Caco-2 (cell line): ENCODE measurements around the gene PRRT3. TPM values are rescaled to one million over a fixed set of nuclear protein-coding genes. Genes with fewer than 3 reads are reported as not detected.

Source experiments
- BruUV-seq: library from RNA; stranded (reverse); fragments of 400-500 nt; replicated peaks from 2 replicates; lab custom pipeline; 2021; lab: Mats Ljungman, UMichigan
- CTCF ChIA-PET: fragments of 300-600 bp; sonication (Branson Sonifier 250); formaldehyde crosslinking; loops from one replicate; lab custom pipeline; 2022; ENCODE audit warnings: antibody characterized with exemption; lab: Charles Lee
- POLR2A ChIA-PET: fragments of 300-600 bp; sonication (Branson Sonifier 250); formaldehyde crosslinking; loops from one replicate; lab custom pipeline; 2022; ENCODE audit warnings: antibody characterized with exemption; lab: Charles Lee
- DNase-seq, 2 experiments: peaks; one replicate each; pipeline versions ENCODE4 v3.0.0 to v3.0.0-alpha.2; 2020 to 2022
- H3K27me3 ChIP-seq: replicated peaks from 2 replicates; pipeline ENCODE4 v1.6.0; 2011; ENCODE audit warnings: low read length; ENCODE audit not compliant: control insufficient read depth, insufficient read depth
- H3K36me3 ChIP-seq: 2 replicates; pipeline ENCODE4 v1.5.1; 2011; ENCODE audit warnings: low read length; ENCODE audit not compliant: control insufficient read depth, insufficient read depth
- H3K4me1 ChIP-seq: fragments of 250-450 bp; sonication (Bioruptor Pico); 2 replicates; pipeline ENCODE4 v1.5.1; 2020; ENCODE audit warnings: mild to moderate bottlenecking
- H3K4me3 ChIP-seq: 2 replicates; pipeline ENCODE4 v1.5.1; 2011; ENCODE audit warnings: low read depth, mild to moderate bottlenecking, control low read depth, low read length
- H3K9me3 ChIP-seq: fragments of 250-450 bp; sonication (Bioruptor Pico); 2 replicates; pipeline ENCODE4 v1.5.1; 2020; ENCODE audit warnings: mild to moderate bottlenecking, moderate library complexity
- H3K27ac Mint-ChIP-seq: one replicate; pipeline ENCODE4 v1.8.0; 2022; ENCODE audit warnings: mixed read lengths; ENCODE audit not compliant: unreplicated experiment
- H3K27me3 Mint-ChIP-seq: one replicate; pipeline ENCODE4 v1.8.0; 2022; ENCODE audit warnings: mixed read lengths; ENCODE audit not compliant: insufficient read depth, unreplicated experiment
- H3K36me3 Mint-ChIP-seq: one replicate; pipeline ENCODE4 v1.8.0; 2022; ENCODE audit warnings: mild to moderate bottlenecking, mixed read lengths; ENCODE audit not compliant: insufficient read depth, unreplicated experiment
- H3K4me1 Mint-ChIP-seq: one replicate; pipeline ENCODE4 v1.8.0; 2022; ENCODE audit warnings: low read depth, mixed read lengths; ENCODE audit not compliant: unreplicated experiment
- H3K4me3 Mint-ChIP-seq: one replicate; pipeline ENCODE4 v1.8.0; 2022; ENCODE audit warnings: mild to moderate bottlenecking, moderate library complexity, mixed read lengths; ENCODE audit not compliant: unreplicated experiment
- H3K9me3 Mint-ChIP-seq: one replicate; pipeline ENCODE4 v1.8.0; 2022; ENCODE audit warnings: mixed read lengths; ENCODE audit not compliant: unreplicated experiment
- CTCF ChIP-seq, 2 experiments: fragments of 200-600 bp in 1 of 2; IDR thresholded peaks; 1 replicate in 1 of 2; 2 replicates in 1 of 2; pipeline versions ENCODE4 v1.5.1 to v1.8.0; 2011 to 2022; ENCODE audit warnings: antibody characterized with exemption in 1 of 2, control low read depth in 1 of 2, inconsistent platforms in 1 of 2, low read depth in 1 of 2, low read length in 1 of 2, mild to moderate bottlenecking in 1 of 2, moderate library complexity in 1 of 2; ENCODE audit not compliant: insufficient read depth in 1 of 2, severe bottlenecking in 1 of 2, unreplicated experiment in 1 of 2
- intact Hi-C: fragments of 100-400 bp; cut with micrococcal nuclease; formaldehyde crosslinking; loops from one replicate; pipeline ENCODE4 v1.10.0; 2022; ENCODE audit not compliant: unreplicated experiment
- total RNA-seq: library from RNA; stranded (reverse); gene quantifications from 2 replicates; pipeline ENCODE4 v1.2.3, GENCODE V29; 2022

The PRRT3 gene
- total RNA-seq, 1 experiment from 2014 or later: 1.3 TPM

GRCh38 chr3:9914011-9914410 is 38.2 kb downstream of the PRRT3 start:
- Mint-ChIP-seq H3K27me3 (no peaks in the 10 kb centered on the region), H3K27ac (no peak overlapping the region), H3K36me3 (peaks cover 47% of the 10 kb centered on the region), H3K4me3 (no peak overlapping the region), H3K4me1 (no peaks in the 10 kb centered on the region), H3K9me3 (no peaks in the 10 kb centered on the region)
- BruUV-seq: no TSS peak
- no peaks in the 10 kb centered on the region for H3K9me3 ChIP-seq
- H3K36me3 ChIP-seq: peaks cover 4% of the 10 kb centered on the region
- peaks cover 21% of the 10 kb centered on the region for H3K4me1 ChIP-seq
- ChIA-PET POLR2A (interaction anchor here (0.5 to 3.9 kb wide), 3 partner anchors 11 to 493 kb away, joined by 4 to 30 read pairs (median 15); partner anchors contain the start of gene IL17RE), CTCF (interaction anchor here (0.8 to 5.0 kb wide), 6 partner anchors 10 to 73 kb away, joined by 3 to 63 read pairs (median 4); partner anchors contain the start of gene CRELD1)
- no peak for TF ChIP-seq CTCF (IDR thresholded peaks at IDR 0.05; ENCODE audit: insufficient read depth in 1 of 2, low read depth in 1 of 2, low read length in 1 of 2, severe bottlenecking in 1 of 2, unreplicated experiment in 1 of 2)
- H3K27me3 ChIP-seq: no peaks in the 10 kb centered on the region
- no peak overlapping the region for H3K4me3 ChIP-seq
- intact Hi-C loops: loop anchor here (2.0 kb wide), 1 partner anchor 15 kb away; no protein-coding TSS in a partner anchor
- DNase-seq: no peak

DNA sequence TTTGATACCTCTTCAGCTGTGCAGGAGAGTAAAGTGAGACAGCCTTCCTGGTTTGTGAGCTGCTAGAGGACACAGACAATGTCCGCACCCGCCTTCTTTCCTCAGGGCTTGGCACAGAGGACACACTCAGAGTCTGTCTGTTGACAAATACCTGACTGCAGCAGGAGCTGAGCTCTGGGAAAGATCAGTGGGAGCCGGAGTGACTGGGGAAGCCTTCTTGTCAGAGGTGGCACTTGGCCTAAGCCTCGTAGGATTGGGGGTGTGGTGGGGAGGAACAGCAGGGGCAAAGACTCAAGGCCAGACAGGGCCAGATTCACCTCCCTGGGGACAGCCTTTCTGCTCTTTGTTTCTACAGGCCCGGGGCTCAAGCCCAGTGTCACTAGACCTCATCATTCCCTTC is 38.6 kb downstream of the PRRT3 start:
- TF ChIP-seq CTCF (IDR thresholded peaks at IDR 0.05; ENCODE audit: insufficient read depth in 1 of 2, low read depth in 1 of 2, low read length in 1 of 2, severe bottlenecking in 1 of 2, unreplicated experiment in 1 of 2): no peak
- no peaks in the 10 kb centered on the region for H3K27me3 Mint-ChIP-seq
- no peaks in the 10 kb centered on the region for H3K4me1 Mint-ChIP-seq
- intact Hi-C loops: no loop called here
- peaks cover 51% of the 10 kb centered on the region for H3K36me3 Mint-ChIP-seq
- peaks cover 6% of the 10 kb centered on the region for H3K36me3 ChIP-seq
- no peaks in the 10 kb centered on the region for H3K27me3 ChIP-seq
- H3K4me1 ChIP-seq: peaks cover 21% of the 10 kb centered on the region
- no TSS peak for BruUV-seq
- CTCF ChIA-PET: interaction anchor here (1.6 to 5.0 kb wide), 3 partner anchors 16 to 33 kb away, joined by 4 to 63 read pairs (median 8); partner anchors contain the start of gene CRELD1
- POLR2A ChIA-PET: interaction anchor here (1.8 to 3.9 kb wide), 2 partner anchors 11 to 16 kb away, joined by 15 to 30 read pairs; partner anchors contain the start of gene IL17RE
- H3K9me3 Mint-ChIP-seq: no peaks in the 10 kb centered on the region
- no peak for DNase-seq
- H3K4me3 Mint-ChIP-seq: no peak overlapping the region
- no peaks in the 10 kb centered on the region for H3K9me3 ChIP-seq
- H3K4me3 ChIP-seq: no peak overlapping the region
- H3K27ac Mint-ChIP-seq: no peak overlapping the region

- ChIA-PET CTCF (no interaction called here), POLR2A (interaction anchor here (0.6 to 0.9 kb wide), 2 partner anchors 10 to 29 kb away, joined by 4 to 12 read pairs; partner anchors contain the start of gene IL17RE)
- Histone ChIP-seq H3K36me3 (peaks cover 9% of the 10 kb centered on the region), H3K4me3 (no peak overlapping the region), H3K4me1 (peaks cover 21% of the 10 kb centered on the region), H3K27me3 (no peaks in the 10 kb centered on the region), H3K9me3 (no peaks in the 10 kb centered on the region)
- intact Hi-C loops: no loop called here
- TF ChIP-seq CTCF (IDR thresholded peaks at IDR 0.05; ENCODE audit: insufficient read depth in 1 of 2, low read depth in 1 of 2, low read length in 1 of 2, severe bottlenecking in 1 of 2, unreplicated experiment in 1 of 2): no peak
- Mint-ChIP-seq H3K4me1 (no peaks in the 10 kb centered on the region), H3K9me3 (no peaks in the 10 kb centered on the region), H3K4me3 (no peak overlapping the region), H3K36me3 (peaks cover 63% of the 10 kb centered on the region), H3K27me3 (no peaks in the 10 kb centered on the region), H3K27ac (no peak overlapping the region)
- BruUV-seq: no TSS peak
- no peak for DNase-seq
These were observed 39.8 kb downstream of the PRRT3 start for GRCh38 chr3:9912294-9912935.
